ENCODE results near the gene GPSM1. TPM values are rescaled to one million over a fixed set of nuclear protein-coding genes. Genes with fewer than 3 reads are reported as not detected.

GPSM1 gene
- total RNA-seq, 4 donors from 2014 or later = 0.98 to 1.7 (median 1.2) TPM; not detected in 1

GRCh38 chr9:136290508-136291000 lies 36.8 kb upstream of the GPSM1 start:
- Histone ChIP-seq H3K9me3 (no peaks in the 10 kb centered on the region), H3K27me3 (peaks cover 14 to 41% (median 29%) of the 10 kb centered on the region in 3 donors), H3K4me3 (no peak overlapping the region), H3K36me3 (no peaks in the 10 kb centered on the region), H3K4me1 (no peaks in the 10 kb centered on the region), H3K27ac (no peak overlapping the region)
- intact Hi-C loops (cut with DNase I; ENCODE audit: low total_unique reads) = no loop called here
- TF ChIP-seq POLR2A (IDR thresholded peaks at IDR 0.05) = no peak
- TF ChIP-seq CTCF (IDR thresholded peaks at IDR 0.05 in 4 of 5, conservative IDR thresholded peaks at IDR 0.05 in 1 of 5) = no peak
- in situ Hi-C loops (cut with MboI; ENCODE audit: low sequenced_read_pairs in 4 of 4) = loop anchor here in 1 of 4 donors (25.0 kb wide), 1 partner anchor 128 kb away; no protein-coding TSS in a partner anchor
- DNase-seq = no peak
- no peak for ATAC-seq

DNA sequence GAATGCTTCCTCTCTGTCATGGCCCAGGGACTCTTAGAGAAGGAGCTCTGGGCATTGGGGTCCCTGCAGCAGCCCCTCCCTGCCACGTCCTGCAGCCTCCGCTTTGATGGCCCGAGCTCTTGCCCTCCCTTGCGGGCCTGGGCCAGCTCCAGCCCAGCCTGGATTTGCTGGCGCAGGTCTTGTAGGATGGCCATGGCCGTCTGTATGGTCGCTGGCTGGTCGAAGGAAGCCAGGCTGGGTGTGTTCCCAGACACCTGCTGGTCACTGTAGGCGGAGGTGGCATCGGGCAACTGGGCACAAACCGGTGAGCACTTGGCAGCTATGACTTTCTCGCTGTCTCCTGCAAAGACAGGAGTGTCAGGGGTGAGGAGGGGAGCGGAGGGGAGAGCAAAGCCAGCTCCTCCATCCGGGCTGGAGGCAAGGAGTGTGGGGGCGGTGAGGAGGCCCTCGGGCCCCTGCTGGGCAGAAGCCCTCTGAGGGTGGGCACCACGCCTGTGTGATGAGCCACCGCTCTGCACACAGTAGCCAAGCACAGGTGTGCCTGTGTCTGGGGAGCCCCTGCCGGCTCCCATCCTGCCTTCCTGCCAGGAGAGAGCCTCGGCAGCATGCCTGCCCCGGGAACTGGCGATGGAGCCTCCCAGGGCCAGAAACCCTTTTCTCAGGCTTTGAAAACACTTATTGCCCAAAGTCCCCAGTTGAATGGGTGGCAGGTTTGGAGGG lies 35.9 kb upstream of the GPSM1 start:
- Histone ChIP-seq H3K4me1 (no peaks in the 10 kb centered on the region), H3K27me3 (peaks cover 20 to 47% (median 35%) of the 10 kb centered on the region in 3 donors), H3K36me3 (no peaks in the 10 kb centered on the region), H3K4me3 (no peak overlapping the region), H3K9me3 (no peaks in the 10 kb centered on the region), H3K27ac (no peak overlapping the region)
- TF ChIP-seq POLR2A (IDR thresholded peaks at IDR 0.05) = no peak
- no peak for TF ChIP-seq CTCF (IDR thresholded peaks at IDR 0.05 in 4 of 5, conservative IDR thresholded peaks at IDR 0.05 in 1 of 5)
- ATAC-seq = no peak
- DNase-seq = no peak
- in situ Hi-C loops (cut with MboI; ENCODE audit: low sequenced_read_pairs in 4 of 4) (loop anchor here in 1 of 4 donors (25.0 kb wide), 1 partner anchor 129 kb away; no protein-coding TSS in a partner anchor), intact Hi-C loops (cut with DNase I; ENCODE audit: low total_unique reads) (no loop called here)

GRCh38 chr9:136292026-136292538 lies 35.3 kb upstream of the GPSM1 start:
- no peak overlapping the region for H3K4me3 ChIP-seq
- H3K36me3 ChIP-seq = no peaks in the 10 kb centered on the region
- peaks cover 15 to 44% (median 35%) of the 10 kb centered on the region in 3 donors for H3K27me3 ChIP-seq
- H3K4me1 ChIP-seq = no peaks in the 10 kb centered on the region
- intact Hi-C loops (cut with DNase I; ENCODE audit: low total_unique reads) (no loop called here), in situ Hi-C loops (cut with MboI; ENCODE audit: low sequenced_read_pairs in 4 of 4) (loop anchor here in 1 of 4 donors (25.0 kb wide), 1 partner anchor 130 kb away; no protein-coding TSS in a partner anchor)
- no peak for DNase-seq
- no peaks in the 10 kb centered on the region for H3K9me3 ChIP-seq
- no peak overlapping the region for H3K27ac ChIP-seq
- no peak for ATAC-seq
- TF ChIP-seq CTCF (IDR thresholded peaks at IDR 0.05 in 4 of 5, conservative IDR thresholded peaks at IDR 0.05 in 1 of 5) (no peak), POLR2A (IDR thresholded peaks at IDR 0.05) (no peak)

DNA sequence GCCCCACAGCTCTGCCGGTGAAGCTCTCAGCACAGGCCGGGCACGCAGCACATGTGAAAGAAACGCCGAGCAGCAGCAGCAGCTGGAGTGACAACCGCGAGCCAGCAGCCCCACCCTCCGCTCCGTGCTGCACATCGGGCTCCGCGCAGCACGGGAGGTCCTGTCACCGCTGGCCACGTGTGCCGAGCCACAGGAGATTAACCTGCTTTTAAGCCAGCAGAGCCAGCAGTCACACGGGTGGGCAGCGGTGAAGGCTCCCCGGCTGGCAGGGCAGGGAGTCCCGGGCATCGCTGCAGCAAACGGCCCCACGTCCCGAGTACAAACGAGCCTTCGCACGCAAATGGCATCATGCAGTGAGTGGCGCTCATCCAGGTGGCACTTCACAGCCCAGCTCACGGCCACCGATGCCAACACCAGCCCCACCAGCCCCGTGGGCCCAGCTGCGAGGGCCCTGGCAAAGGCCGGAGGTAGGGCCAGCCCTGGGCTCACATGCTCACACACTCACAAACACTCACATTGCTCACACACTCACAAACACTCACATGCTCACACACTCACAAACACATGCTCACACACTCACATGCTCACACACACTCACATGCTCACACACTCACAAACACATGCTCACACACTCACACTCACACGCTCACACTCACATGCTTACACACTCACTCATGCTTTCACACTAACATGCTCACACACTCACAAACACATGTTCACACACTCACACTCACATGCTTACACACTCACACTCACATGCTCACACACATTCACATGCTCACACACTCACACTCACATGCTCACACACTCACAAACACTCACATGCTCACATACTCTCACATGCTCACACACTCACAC lies 34.5 kb upstream of the GPSM1 start:
- intact Hi-C loops (cut with DNase I; ENCODE audit: low total_unique reads) = no loop called here
- TF ChIP-seq CTCF (IDR thresholded peaks at IDR 0.05 in 4 of 5, conservative IDR thresholded peaks at IDR 0.05 in 1 of 5) (no peak), POLR2A (IDR thresholded peaks at IDR 0.05) (no peak)
- in situ Hi-C loops (cut with MboI; ENCODE audit: low sequenced_read_pairs in 4 of 4) = loop anchor here in 1 of 4 donors (25.0 kb wide), 1 partner anchor 131 kb away; no protein-coding TSS in a partner anchor
- Histone ChIP-seq H3K27me3 (peaks cover 12 to 37% (median 28%) of the 10 kb centered on the region in 3 donors), H3K4me1 (no peaks in the 10 kb centered on the region), H3K9me3 (no peaks in the 10 kb centered on the region), H3K36me3 (no peaks in the 10 kb centered on the region), H3K27ac (no peak overlapping the region), H3K4me3 (no peak overlapping the region)
- ATAC-seq (no peak), DNase-seq (no peak)
